ENCODE data around the gene GSTCD. TPM values are rescaled to one million over a fixed set of nuclear protein-coding genes. Genes with fewer than 3 reads are reported as not detected.

The GSTCD gene
- total RNA-seq, 1 experiment from 2014 or later = 22.5 TPM

GRCh38 chr4:105715692-105716278, 7.2 kb downstream of the GSTCD start:
- CTCF ChIA-PET = interaction anchor here (0.7 to 2.0 kb wide), 9 partner anchors 9 to 485 kb away, joined by 3 to 22 read pairs (median 5); no protein-coding TSS in a partner anchor
- no TSS peak for BruUV-seq (replicated peaks)
- intact Hi-C loops (cut with micrococcal nuclease) = loop anchor here (5.0 kb wide), 1 partner anchor 193 kb away; no protein-coding TSS in a partner anchor
- H3K4me3 ChIP-seq (replicated peaks in 1 of 2; ENCODE audit: low read depth in 1 of 2, low read length in 2 of 2) = no peak overlapping the region
- peak; percentile 13 for DNase-seq (ENCODE audit: low read depth, low spot score)
- no peak overlapping the region for H2AFZ ChIP-seq (ENCODE audit: low read depth, low read length, poor library complexity, severe bottlenecking)
- H3K36me3 ChIP-seq (ENCODE audit: control insufficient read depth in 1 of 2, insufficient read depth in 2 of 2, low read length in 2 of 2) = no peaks in the 10 kb centered on the region
- peak; percentile 50; the same call in 1 of the 2 replicates for ATAC-seq
- H3K4me2 ChIP-seq (ENCODE audit: low read length) = no peak overlapping the region
- H3K79me2 ChIP-seq (ENCODE audit: insufficient read depth, low read length) = peaks cover 35% of the 10 kb centered on the region
- H3K27ac ChIP-seq (ENCODE audit: low read depth, low read length) = no peak overlapping the region
- H3K9me3 ChIP-seq (ENCODE audit: control insufficient read depth in 1 of 2, insufficient read depth in 1 of 2, low read depth in 1 of 2, low read length in 2 of 2) = no peaks in the 10 kb centered on the region
- POLR2A ChIA-PET = interaction anchor here (0.8 kb wide), 1 partner anchor 93 kb away, joined by 3 read pairs; no protein-coding TSS in a partner anchor
- no peaks in the 10 kb centered on the region for H4K20me1 ChIP-seq (ENCODE audit: insufficient read depth)
- no peaks in the 10 kb centered on the region for H3K27me3 ChIP-seq (ENCODE audit: insufficient read depth, low read length)
- H3K9me2 ChIP-seq (ENCODE audit: insufficient read depth) = no peaks in the 10 kb centered on the region
- RAD21 ChIA-PET (ENCODE audit: low non-redundant PET in 1 of 2, low total read pairs in 2 of 2, uncharacterized antibody in 2 of 2, unreplicated experiment in 2 of 2) = no interaction called here
- TF ChIP-seq CBX3 (IDR thresholded peaks at IDR 0.05; ENCODE audit: low read depth) (no peak), ZFX (IDR thresholded peaks at IDR 0.05) (no peak), CTCF (IDR thresholded peaks at IDR 0.05 in 2 of 3, conservative IDR thresholded peaks at IDR 0.05 in 1 of 3; ENCODE audit: borderline replicate concordance in 1 of 3, insufficient read depth in 1 of 3, low read depth in 2 of 3, low read length in 2 of 3) (peak; percentile 24 to 62 (median 44); a peak in 4 of 6 replicates), POLR2AphosphoS5 (IDR thresholded peaks at IDR 0.05; ENCODE audit: low read depth, low read length) (no peak), RAD21 (IDR thresholded peaks at IDR 0.05; ENCODE audit: low read depth) (peak; percentile 58)
- no peak overlapping the region for H3K9ac ChIP-seq (ENCODE audit: low read length)
- H3K4me1 ChIP-seq (ENCODE audit: control insufficient read depth in 1 of 2, insufficient read depth in 2 of 2, low read length in 2 of 2) = no peaks in the 10 kb centered on the region

GRCh38 chr4:105719204-105719603, 10.6 kb downstream of the GSTCD start:
- no peak overlapping the region for H3K27ac ChIP-seq (ENCODE audit: low read depth, low read length)
- no peaks in the 10 kb centered on the region for H3K9me2 ChIP-seq (ENCODE audit: insufficient read depth)
- peaks cover 7% of the 10 kb centered on the region for H3K79me2 ChIP-seq (ENCODE audit: insufficient read depth, low read length)
- TF ChIP-seq EZH2 (IDR thresholded peaks at IDR 0.05) = no peak
- no peak for TF ChIP-seq ELF1 (IDR thresholded peaks at IDR 0.05; ENCODE audit: borderline replicate concordance, low read depth)
- no peak for TF ChIP-seq TCF7L2 (IDR thresholded peaks at IDR 0.05; ENCODE audit: borderline replicate concordance, extremely low read depth, insufficient read depth, insufficient read length)
- no peak for TF ChIP-seq SIN3A (IDR thresholded peaks at IDR 0.05; ENCODE audit: low read depth)
- TF ChIP-seq REST (IDR thresholded peaks at IDR 0.05; ENCODE audit: low read depth) = no peak
- TF ChIP-seq POLR2A (IDR thresholded peaks at IDR 0.05; ENCODE audit: borderline replicate concordance, extremely low read depth, insufficient read depth, insufficient read length) = no peak
- TF ChIP-seq SRF (IDR thresholded peaks at IDR 0.05; ENCODE audit: low read depth) = no peak
- TF ChIP-seq JUND (IDR thresholded peaks at IDR 0.05) = no peak
- no peak for TF ChIP-seq CEBPB (IDR thresholded peaks at IDR 0.05; ENCODE audit: low read depth)
- H3K4me2 ChIP-seq (ENCODE audit: low read length) = no peak overlapping the region
- intact Hi-C loops (cut with micrococcal nuclease) = loop anchor here (5.0 kb wide), 1 partner anchor 197 kb away; no protein-coding TSS in a partner anchor
- DNase-seq (ENCODE audit: low read depth, low spot score) = no peak
- ChIA-PET RAD21 (ENCODE audit: low non-redundant PET in 1 of 2, low total read pairs in 2 of 2, uncharacterized antibody in 2 of 2, unreplicated experiment in 2 of 2) (no interaction called here), CTCF (no interaction called here), POLR2A (no interaction called here)
- H3K4me1 ChIP-seq (ENCODE audit: control insufficient read depth in 1 of 2, insufficient read depth in 2 of 2, low read length in 2 of 2) = no peaks in the 10 kb centered on the region
- H3K4me3 ChIP-seq (replicated peaks in 1 of 2; ENCODE audit: low read depth in 1 of 2, low read length in 2 of 2) = no peak overlapping the region
- H4K20me1 ChIP-seq (ENCODE audit: insufficient read depth) = no peaks in the 10 kb centered on the region
- H3K36me3 ChIP-seq (ENCODE audit: control insufficient read depth in 1 of 2, insufficient read depth in 2 of 2, low read length in 2 of 2) = no peaks in the 10 kb centered on the region
- no peak overlapping the region for H2AFZ ChIP-seq (ENCODE audit: low read depth, low read length, poor library complexity, severe bottlenecking)
- no peaks in the 10 kb centered on the region for H3K9me3 ChIP-seq (ENCODE audit: control insufficient read depth in 1 of 2, insufficient read depth in 1 of 2, low read depth in 1 of 2, low read length in 2 of 2)
- no peak for ATAC-seq
- H3K27me3 ChIP-seq (ENCODE audit: insufficient read depth, low read length) = no peaks in the 10 kb centered on the region
- H3K9ac ChIP-seq (ENCODE audit: low read length) = no peak overlapping the region
- no TSS peak for BruUV-seq (replicated peaks)

Measured in HCT116 (cell line).